Skeletal muscle satellite cell (primary cell): ENCODE results near the gene MRPS14. TPM values are rescaled to one million over a fixed set of nuclear protein-coding genes. Genes with fewer than 3 reads are reported as not detected.

Experiments used
- H3K27me3 ChIP-seq: 2 replicates; pipeline ENCODE4 v1.7.0; 2013; ENCODE audit warnings: low read length; ENCODE audit not compliant: control insufficient read depth, insufficient read depth
- H3K36me3 ChIP-seq: 2 replicates; pipeline ENCODE4 v1.7.0; 2013; ENCODE audit warnings: mild to moderate bottlenecking, control low read depth, low read length; ENCODE audit not compliant: insufficient read depth
- H3K4me1 ChIP-seq: 2 replicates; pipeline ENCODE4 v1.7.0; 2013; ENCODE audit warnings: low read length; ENCODE audit not compliant: control insufficient read depth, insufficient read depth
- H3K4me2 ChIP-seq: 2 replicates; pipeline ENCODE4 v1.7.0; 2013; ENCODE audit warnings: mild to moderate bottlenecking, low read length
- H3K4me3 ChIP-seq: 2 replicates; pipeline ENCODE4 v1.7.0; 2013; ENCODE audit warnings: low read length
- H3K9ac ChIP-seq: 2 replicates; pipeline ENCODE4 v1.7.0; 2013; ENCODE audit warnings: mild to moderate bottlenecking, low read depth, low read length, moderate library complexity
- H3K9me3 ChIP-seq: replicated peaks from 2 replicates; pipeline ENCODE4 v1.7.0; 2013; ENCODE audit warnings: mild to moderate bottlenecking, control low read depth, low read length
- total RNA-seq: library from RNA; depleted of rRNA; stranded (reverse); fragments of >200 nt; gene quantifications from 2 replicates; pipeline ENCODE4 v1.2.3, GENCODE V29; 2012; rRNA removed

The MRPS14 gene
- 13.4 and 17.0 TPM in 2 replicates for total RNA-seq

- peaks cover 4% of the 10 kb centered on the region for H3K36me3 ChIP-seq
- peak within 1 kb of the TSS; percentile 93 for H3K4me3 ChIP-seq
- no peaks in the 10 kb centered on the region for H3K4me1 ChIP-seq
- no peaks in the 10 kb centered on the region for H3K9me3 ChIP-seq
- H3K27me3 ChIP-seq: no peaks in the 10 kb centered on the region
- H3K4me2 ChIP-seq: peak within 1 kb of the TSS; percentile 85
- peak within 1 kb of the TSS; percentile 95 for H3K9ac ChIP-seq
Measured at GRCh38 chr1:175023043-175023921, at the start of gene MRPS14. MRPS14 (minus strand) TSS chr1:175023425; CDS start chr1:175023408, 17 bp downstream.

GRCh38 chr1:175072099-175072951, 49.1 kb upstream of the MRPS14 start:
- Histone ChIP-seq H3K9me3 (no peaks in the 10 kb centered on the region), H3K4me3 (no peak overlapping the region), H3K36me3 (no peaks in the 10 kb centered on the region), H3K4me2 (peak overlapping the region; percentile 37), H3K4me1 (peaks cover 5% of the 10 kb centered on the region), H3K27me3 (peaks cover 3% of the 10 kb centered on the region), H3K9ac (no peak overlapping the region)

- H3K4me3 ChIP-seq: no peak overlapping the region
- peaks cover 5% of the 10 kb centered on the region for H3K4me1 ChIP-seq
- H3K4me2 ChIP-seq: no peak overlapping the region
- no peaks in the 10 kb centered on the region for H3K9me3 ChIP-seq
- H3K36me3 ChIP-seq: no peaks in the 10 kb centered on the region
- no peak overlapping the region for H3K9ac ChIP-seq
- H3K27me3 ChIP-seq: peaks cover 3% of the 10 kb centered on the region
Measured at GRCh38 chr1:175071276-175071943, 48.2 kb upstream of the MRPS14 start.

GRCh38 chr1:175070818-175071217, 47.6 kb upstream of the MRPS14 start:
- Histone ChIP-seq H3K27me3 (peaks cover 3% of the 10 kb centered on the region), H3K4me2 (no peak overlapping the region), H3K9ac (no peak overlapping the region), H3K4me3 (no peak overlapping the region), H3K9me3 (no peaks in the 10 kb centered on the region), H3K36me3 (no peaks in the 10 kb centered on the region), H3K4me1 (peaks cover 5% of the 10 kb centered on the region)

- H3K4me2 ChIP-seq: no peak within 1 kb of the TSS
- H3K4me3 ChIP-seq: no peak within 1 kb of the TSS
- no peaks in the 10 kb centered on the region for H3K36me3 ChIP-seq
- H3K4me1 ChIP-seq: peaks cover 3% of the 10 kb centered on the region
- no peaks in the 10 kb centered on the region for H3K27me3 ChIP-seq
- H3K9ac ChIP-seq: no peak within 1 kb of the TSS
- no peaks in the 10 kb centered on the region for H3K9me3 ChIP-seq
Measured at GRCh38 chr1:175067362-175068106, 44.3 kb upstream of the MRPS14 start, which contains the start of gene TNN. TNN (plus strand) TSS chr1:175067833; CDS start chr1:175077419, 9,586 bp downstream.

GRCh38 chr1:175062858-175063257, 39.6 kb upstream of the MRPS14 start:
- no peaks in the 10 kb centered on the region for H3K36me3 ChIP-seq
- H3K9me3 ChIP-seq: no peaks in the 10 kb centered on the region
- H3K4me3 ChIP-seq: no peak overlapping the region
- no peaks in the 10 kb centered on the region for H3K27me3 ChIP-seq
- H3K4me1 ChIP-seq: no peaks in the 10 kb centered on the region
- H3K4me2 ChIP-seq: no peak overlapping the region
- H3K9ac ChIP-seq: no peak overlapping the region

- Histone ChIP-seq H3K27me3 (no peaks in the 10 kb centered on the region), H3K4me1 (no peaks in the 10 kb centered on the region), H3K4me2 (no peak overlapping the region), H3K9ac (no peak overlapping the region), H3K9me3 (no peaks in the 10 kb centered on the region), H3K36me3 (no peaks in the 10 kb centered on the region), H3K4me3 (no peak overlapping the region)
Measured at GRCh38 chr1:175062339-175062738, 39.1 kb upstream of the MRPS14 start.

GRCh38 chr1:175054736-175055135, 31.5 kb upstream of the MRPS14 start:
- H3K27me3 ChIP-seq: peaks cover 2% of the 10 kb centered on the region
- H3K36me3 ChIP-seq: no peaks in the 10 kb centered on the region
- H3K9me3 ChIP-seq: no peaks in the 10 kb centered on the region
- no peaks in the 10 kb centered on the region for H3K4me1 ChIP-seq
- no peak overlapping the region for H3K4me2 ChIP-seq
- H3K4me3 ChIP-seq: no peak overlapping the region
- H3K9ac ChIP-seq: no peak overlapping the region

- Histone ChIP-seq H3K4me3 (no peak overlapping the region), H3K9me3 (no peaks in the 10 kb centered on the region), H3K9ac (no peak overlapping the region), H3K36me3 (no peaks in the 10 kb centered on the region), H3K27me3 (peaks cover 2% of the 10 kb centered on the region), H3K4me2 (no peak overlapping the region), H3K4me1 (no peaks in the 10 kb centered on the region)
Measured at GRCh38 chr1:175050992-175051391, 27.8 kb upstream of the MRPS14 start.

GRCh38 chr1:175045519-175045918, 22.3 kb upstream of the MRPS14 start:
- no peaks in the 10 kb centered on the region for H3K36me3 ChIP-seq
- H3K9ac ChIP-seq: no peak overlapping the region
- no peaks in the 10 kb centered on the region for H3K27me3 ChIP-seq

More at GRCh38 chr1:175045519-175045918, 22.3 kb upstream of the MRPS14 start:
- Histone ChIP-seq H3K4me3 (no peak overlapping the region), H3K9me3 (no peaks in the 10 kb centered on the region), H3K4me2 (no peak overlapping the region), H3K4me1 (no peaks in the 10 kb centered on the region)
